Measurements from ENCODE around the gene DISC1. TPM values are rescaled to one million over a fixed set of nuclear protein-coding genes. Genes with fewer than 3 reads are reported as not detected.

DISC1 gene
- total RNA-seq, 2 experiments from 2014 or later = 4.4 to 14.4 TPM

GRCh38 chr1:231810415-231810814, 183.8 kb downstream of the DISC1 start:
- Mint-ChIP-seq H3K4me3 (no peak overlapping the region), H3K36me3 (no peaks in the 10 kb centered on the region), H3K9me3 (ENCODE audit: low read depth) (no peaks in the 10 kb centered on the region), H3K4me1 (no peaks in the 10 kb centered on the region), H3K27ac (no peak overlapping the region), H3K27me3 (no peaks in the 10 kb centered on the region)
- ATAC-seq = no peak
- CTCF ChIA-PET = no interaction called here
- no peak for DNase-seq

GRCh38 chr1:231814021-231814420, 187.4 kb downstream of the DISC1 start:
- ATAC-seq (no peak), DNase-seq (no peak)
- CTCF ChIA-PET = no interaction called here
- Mint-ChIP-seq H3K27me3 (no peaks in the 10 kb centered on the region), H3K9me3 (ENCODE audit: low read depth) (peaks cover 3% of the 10 kb centered on the region), H3K4me3 (no peak overlapping the region), H3K27ac (no peak overlapping the region), H3K4me1 (no peaks in the 10 kb centered on the region), H3K36me3 (no peaks in the 10 kb centered on the region)

- no peak for DNase-seq
- H3K36me3 Mint-ChIP-seq = no peaks in the 10 kb centered on the region
- H3K27ac Mint-ChIP-seq = no peak overlapping the region
- CTCF ChIA-PET = no interaction called here
- no peak overlapping the region for H3K4me3 Mint-ChIP-seq
- peaks cover 3% of the 10 kb centered on the region for H3K9me3 Mint-ChIP-seq (ENCODE audit: low read depth)
- H3K27me3 Mint-ChIP-seq = no peaks in the 10 kb centered on the region
- H3K4me1 Mint-ChIP-seq = no peaks in the 10 kb centered on the region
- no peak for ATAC-seq
These were observed 187.9 kb downstream of the DISC1 start for GRCh38 chr1:231814521-231814920.

GRCh38 chr1:231817801-231818200, 191.2 kb downstream of the DISC1 start:
- CTCF ChIA-PET = no interaction called here
- ATAC-seq = no peak

GRCh38 chr1:231818337-231818736, 191.7 kb downstream of the DISC1 start:
- no peak overlapping the region for H3K27ac Mint-ChIP-seq
- ATAC-seq = no peak
- no peaks in the 10 kb centered on the region for H3K36me3 Mint-ChIP-seq
- H3K4me3 Mint-ChIP-seq = no peak overlapping the region
- H3K27me3 Mint-ChIP-seq = no peaks in the 10 kb centered on the region
- no peaks in the 10 kb centered on the region for H3K4me1 Mint-ChIP-seq
- CTCF ChIA-PET = no interaction called here
- peaks cover 3% of the 10 kb centered on the region for H3K9me3 Mint-ChIP-seq (ENCODE audit: low read depth)
- no peak for DNase-seq

More at GRCh38 chr1:231817801-231818200, 191.2 kb downstream of the DISC1 start:
- Mint-ChIP-seq H3K4me1 (no peaks in the 10 kb centered on the region), H3K27me3 (no peaks in the 10 kb centered on the region), H3K9me3 (ENCODE audit: low read depth) (peaks cover 3% of the 10 kb centered on the region), H3K27ac (no peak overlapping the region), H3K36me3 (no peaks in the 10 kb centered on the region), H3K4me3 (no peak overlapping the region)
- no peak for DNase-seq

- Mint-ChIP-seq H3K4me1 (no peaks in the 10 kb centered on the region), H3K36me3 (no peaks in the 10 kb centered on the region), H3K27me3 (no peaks in the 10 kb centered on the region), H3K9me3 (ENCODE audit: low read depth) (no peaks in the 10 kb centered on the region), H3K4me3 (no peak overlapping the region), H3K27ac (no peak overlapping the region)
- no peak for DNase-seq
- CTCF ChIA-PET = no interaction called here
- ATAC-seq = no peak
These were observed 194.7 kb downstream of the DISC1 start for GRCh38 chr1:231821281-231821680.

GRCh38 chr1:231822041-231822440, 195.5 kb downstream of the DISC1 start:
- no peaks in the 10 kb centered on the region for H3K9me3 Mint-ChIP-seq (ENCODE audit: low read depth)
- H3K4me1 Mint-ChIP-seq = no peaks in the 10 kb centered on the region
- no peak overlapping the region for H3K4me3 Mint-ChIP-seq
- CTCF ChIA-PET = no interaction called here
- H3K36me3 Mint-ChIP-seq = no peaks in the 10 kb centered on the region
- no peaks in the 10 kb centered on the region for H3K27me3 Mint-ChIP-seq
- no peak overlapping the region for H3K27ac Mint-ChIP-seq
- no peak for DNase-seq
- no peak for ATAC-seq

GRCh38 chr1:231826566-231826965, 200.0 kb downstream of the DISC1 start:
- no peak for ATAC-seq
- Mint-ChIP-seq H3K27me3 (no peaks in the 10 kb centered on the region), H3K4me3 (no peak overlapping the region), H3K9me3 (ENCODE audit: low read depth) (no peaks in the 10 kb centered on the region), H3K36me3 (no peaks in the 10 kb centered on the region), H3K27ac (no peak overlapping the region), H3K4me1 (no peaks in the 10 kb centered on the region)
- no peak for DNase-seq
- CTCF ChIA-PET = no interaction called here

GRCh38 chr1:231827337-231828105, 200.9 kb downstream of the DISC1 start:
- Mint-ChIP-seq H3K4me1 (no peaks in the 10 kb centered on the region), H3K27me3 (no peaks in the 10 kb centered on the region), H3K36me3 (no peaks in the 10 kb centered on the region), H3K27ac (no peak overlapping the region), H3K9me3 (ENCODE audit: low read depth) (no peaks in the 10 kb centered on the region), H3K4me3 (no peak overlapping the region)
- no peak for DNase-seq
- CTCF ChIA-PET = no interaction called here
- no peak for ATAC-seq

- H3K27ac Mint-ChIP-seq = no peak overlapping the region
- ATAC-seq = no peak
- H3K4me3 Mint-ChIP-seq = no peak overlapping the region
- H3K9me3 Mint-ChIP-seq (ENCODE audit: low read depth) = no peaks in the 10 kb centered on the region
- no peaks in the 10 kb centered on the region for H3K4me1 Mint-ChIP-seq
- no peaks in the 10 kb centered on the region for H3K27me3 Mint-ChIP-seq
- CTCF ChIA-PET = no interaction called here
- no peak for DNase-seq
- H3K36me3 Mint-ChIP-seq = no peaks in the 10 kb centered on the region
These were observed 201.8 kb downstream of the DISC1 start for GRCh38 chr1:231828182-231828920.

- Mint-ChIP-seq H3K27ac (no peak overlapping the region), H3K27me3 (no peaks in the 10 kb centered on the region), H3K9me3 (ENCODE audit: low read depth) (no peaks in the 10 kb centered on the region), H3K36me3 (no peaks in the 10 kb centered on the region), H3K4me3 (no peak overlapping the region), H3K4me1 (no peaks in the 10 kb centered on the region)
- DNase-seq (no peak), ATAC-seq (no peak)
- CTCF ChIA-PET = no interaction called here
These were observed 202.7 kb downstream of the DISC1 start for GRCh38 chr1:231829332-231829731.

GRCh38 chr1:231836227-231836893, 209.8 kb downstream of the DISC1 start:
- no peak overlapping the region for H3K27ac Mint-ChIP-seq
- no peaks in the 10 kb centered on the region for H3K27me3 Mint-ChIP-seq
- no peaks in the 10 kb centered on the region for H3K4me1 Mint-ChIP-seq
- ATAC-seq (no peak), DNase-seq (no peak)
- CTCF ChIA-PET = no interaction called here
- H3K9me3 Mint-ChIP-seq (ENCODE audit: low read depth) = no peaks in the 10 kb centered on the region
- no peak overlapping the region for H3K4me3 Mint-ChIP-seq
- no peaks in the 10 kb centered on the region for H3K36me3 Mint-ChIP-seq

GRCh38 chr1:231838521-231838920, 211.9 kb downstream of the DISC1 start:
- no peaks in the 10 kb centered on the region for H3K9me3 Mint-ChIP-seq (ENCODE audit: low read depth)
- no peak overlapping the region for H3K4me3 Mint-ChIP-seq
- DNase-seq (no peak), ATAC-seq (no peak)
- no peak overlapping the region for H3K27ac Mint-ChIP-seq
- H3K36me3 Mint-ChIP-seq = no peaks in the 10 kb centered on the region
- no peaks in the 10 kb centered on the region for H3K4me1 Mint-ChIP-seq
- CTCF ChIA-PET = no interaction called here
- H3K27me3 Mint-ChIP-seq = no peaks in the 10 kb centered on the region

- CTCF ChIA-PET = no interaction called here
- DNase-seq = no peak
- H3K27me3 Mint-ChIP-seq = no peaks in the 10 kb centered on the region
- peaks cover 7% of the 10 kb centered on the region for H3K4me1 Mint-ChIP-seq
- H3K27ac Mint-ChIP-seq = no peak overlapping the region
- H3K9me3 Mint-ChIP-seq (ENCODE audit: low read depth) = no peaks in the 10 kb centered on the region
- no peaks in the 10 kb centered on the region for H3K36me3 Mint-ChIP-seq
- no peak overlapping the region for H3K4me3 Mint-ChIP-seq
- no peak for ATAC-seq
These were observed 213.4 kb downstream of the DISC1 start for GRCh38 chr1:231839999-231840398.
